Activated CD8-positive, alpha-beta T cell treated with anti-CD3 and anti-CD28 coated beads for 36 hours (primary cell): ENCODE measurements around the gene C19orf85. TPM values are rescaled to one million over a fixed set of nuclear protein-coding genes. Genes with fewer than 3 reads are reported as not detected.

Experiments
- ATAC-seq: fragments of 200-7000 bp; cut with Tn5 transposase; one replicate; pipeline ENCODE4 v1.10.0; 2021; ENCODE audit warnings: mild to moderate bottlenecking, moderate library complexity
- CTCF ChIA-PET: fragments of 350-600 bp; sonication (Branson Sonifier 250); formaldehyde crosslinking; loops from one replicate; lab custom pipeline; 2021; ENCODE audit warnings: antibody characterized with exemption; lab: Charles Lee
- POLR2A ChIA-PET: fragments of 350-600 bp; sonication (Branson Sonifier 250); formaldehyde crosslinking; loops from one replicate; lab custom pipeline; 2021; ENCODE audit warnings: antibody characterized with exemption; lab: Charles Lee
- DNase-seq: peaks from one replicate; pipeline ENCODE4 v3.0.0-alpha.2; 2020
- H3K27ac Mint-ChIP-seq: one replicate; pipeline ENCODE4 v1.8.0; 2021; ENCODE audit warnings: mild to moderate bottlenecking, mixed read lengths
- H3K27me3 Mint-ChIP-seq: one replicate; pipeline ENCODE4 v1.8.0; 2021; ENCODE audit warnings: mixed read lengths
- H3K36me3 Mint-ChIP-seq: one replicate; pipeline ENCODE4 v1.8.0; 2021; ENCODE audit warnings: low read depth, mixed read lengths
- H3K4me1 Mint-ChIP-seq: one replicate; pipeline ENCODE4 v1.8.0; 2021; ENCODE audit warnings: low read depth, mixed read lengths
- H3K4me3 Mint-ChIP-seq: one replicate; pipeline ENCODE4 v1.8.0; 2021; ENCODE audit warnings: mild to moderate bottlenecking, moderate library complexity, mixed read lengths
- H3K9me3 Mint-ChIP-seq: one replicate; pipeline ENCODE4 v1.8.0; 2021; ENCODE audit warnings: mixed read lengths
- intact Hi-C: fragments of 100-400 bp; cut with micrococcal nuclease; formaldehyde crosslinking; loops from one replicate; pipeline ENCODE4 v1.10.0; 2022
- total RNA-seq, 2 experiments: library from RNA; stranded (reverse); gene quantifications; one replicate each; pipeline ENCODE4 v1.2.3, GENCODE V29; 2021
- TF ChIP-seq, protein P1 (sequence below): fragments of 200-600 bp; IDR thresholded peaks from one replicate; pipeline ENCODE4 v1.8.0; 2022; ENCODE audit warnings: antibody characterized with exemption, mild to moderate bottlenecking

Gene C19orf85
- total RNA-seq = not detected

DNA sequence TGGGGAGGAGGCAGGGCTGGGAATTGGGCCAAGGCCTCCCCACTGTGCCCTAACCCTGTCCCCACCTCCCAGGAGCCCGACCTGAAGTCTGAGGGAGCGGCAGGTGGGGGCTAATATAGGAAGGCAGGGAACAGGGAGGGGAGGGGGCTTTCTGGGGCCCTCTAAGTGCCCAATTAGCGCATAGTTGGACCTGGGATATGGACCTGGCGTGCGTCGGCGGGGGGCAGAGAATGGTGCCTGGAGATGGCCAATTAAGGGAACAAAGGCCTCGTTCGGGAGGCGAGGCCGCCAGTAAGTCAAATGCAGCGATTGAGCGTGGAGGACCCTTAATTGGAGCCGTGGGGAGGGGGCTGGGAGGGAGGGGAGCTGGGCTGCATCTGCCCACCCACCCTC lies at the start of gene C19orf85:
Gene C19orf85, minus strand, starts transcription at position 90 of the 393 bp plus-strand sequence. CDS start 197 bp downstream, outside the sequence.
- H3K36me3 Mint-ChIP-seq = no peaks in the 10 kb centered on the region
- no peak within 1 kb of the TSS for H3K27ac Mint-ChIP-seq
- no peaks in the 10 kb centered on the region for H3K27me3 Mint-ChIP-seq
- intact Hi-C loops = loop anchor here (5.0 kb wide), 1 partner anchor 38 kb away; no protein-coding TSS in a partner anchor
- no peaks in the 10 kb centered on the region for H3K9me3 Mint-ChIP-seq
- ATAC-seq (no peak), DNase-seq (no peak)
- no peak within 1 kb of the TSS for H3K4me3 Mint-ChIP-seq
- POLR2A ChIA-PET = no interaction called here
- peaks cover 21% of the 10 kb centered on the region for H3K4me1 Mint-ChIP-seq
- CTCF ChIA-PET = interaction anchor here (2.4 kb wide), 1 partner anchor 39 kb away, joined by 11 read pairs; no protein-coding TSS in a partner anchor
- TF ChIP-seq, protein P1, sequence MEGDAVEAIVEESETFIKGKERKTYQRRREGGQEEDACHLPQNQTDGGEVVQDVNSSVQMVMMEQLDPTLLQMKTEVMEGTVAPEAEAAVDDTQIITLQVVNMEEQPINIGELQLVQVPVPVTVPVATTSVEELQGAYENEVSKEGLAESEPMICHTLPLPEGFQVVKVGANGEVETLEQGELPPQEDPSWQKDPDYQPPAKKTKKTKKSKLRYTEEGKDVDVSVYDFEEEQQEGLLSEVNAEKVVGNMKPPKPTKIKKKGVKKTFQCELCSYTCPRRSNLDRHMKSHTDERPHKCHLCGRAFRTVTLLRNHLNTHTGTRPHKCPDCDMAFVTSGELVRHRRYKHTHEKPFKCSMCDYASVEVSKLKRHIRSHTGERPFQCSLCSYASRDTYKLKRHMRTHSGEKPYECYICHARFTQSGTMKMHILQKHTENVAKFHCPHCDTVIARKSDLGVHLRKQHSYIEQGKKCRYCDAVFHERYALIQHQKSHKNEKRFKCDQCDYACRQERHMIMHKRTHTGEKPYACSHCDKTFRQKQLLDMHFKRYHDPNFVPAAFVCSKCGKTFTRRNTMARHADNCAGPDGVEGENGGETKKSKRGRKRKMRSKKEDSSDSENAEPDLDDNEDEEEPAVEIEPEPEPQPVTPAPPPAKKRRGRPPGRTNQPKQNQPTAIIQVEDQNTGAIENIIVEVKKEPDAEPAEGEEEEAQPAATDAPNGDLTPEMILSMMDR = no peak

DNA sequence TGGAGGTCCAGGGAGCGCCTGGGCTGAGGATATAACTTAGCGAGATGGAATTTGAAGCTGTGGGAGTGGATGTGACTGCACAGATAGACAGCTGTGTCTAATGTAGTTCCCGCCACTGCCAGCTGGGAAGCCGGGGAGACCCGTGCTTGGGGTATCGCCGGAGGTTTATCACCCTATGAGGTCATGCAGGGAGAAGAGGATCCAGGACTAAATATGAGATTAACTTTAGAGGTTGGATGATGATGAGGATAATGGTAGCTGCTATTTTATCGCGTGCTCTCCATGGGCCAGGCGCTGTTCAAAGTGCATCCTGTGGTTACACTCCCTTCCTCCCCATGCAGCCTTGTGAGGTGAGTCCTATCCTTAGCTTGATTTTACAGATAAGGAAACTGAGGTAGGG lies 43.6 kb upstream of the C19orf85 start:
- no peak overlapping the region for H3K27ac Mint-ChIP-seq
- H3K4me3 Mint-ChIP-seq = no peak overlapping the region
- intact Hi-C loops = no loop called here
- ChIA-PET POLR2A (no interaction called here), CTCF (interaction anchor here (1.0 to 1.5 kb wide), 2 partner anchors 40 to 98 kb away, joined by 3 to 7 read pairs; partner anchors contain the start of gene ZNF865)
- TF ChIP-seq, protein P1 = no peak
- H3K9me3 Mint-ChIP-seq = peaks cover 2% of the 10 kb centered on the region
- ATAC-seq (no peak), DNase-seq (no peak)
- peaks cover 2% of the 10 kb centered on the region for H3K36me3 Mint-ChIP-seq
- H3K4me1 Mint-ChIP-seq = peaks cover 10% of the 10 kb centered on the region
- H3K27me3 Mint-ChIP-seq = peaks cover 6% of the 10 kb centered on the region

GRCh38 chr19:55504981-55505380 lies 40.4 kb upstream of the C19orf85 start:
- ChIA-PET POLR2A (interaction anchor here (1.1 kb wide), 1 partner anchor 20 kb away, joined by 3 read pairs; the partner anchor contains the start of gene NAT14), CTCF (interaction anchor here (1.0 to 3.1 kb wide), 18 partner anchors 9 to 417 kb away, joined by 3 to 77 read pairs (median 13); partner anchors contain the start of genes C19orf85, ISOC2, NAT14 and SSC5D)
- intact Hi-C loops = loop anchor here (5.0 kb wide), 1 partner anchor 38 kb away; no protein-coding TSS in a partner anchor
- ATAC-seq (no peak), DNase-seq (no peak)
- TF ChIP-seq, protein P1 = no peak
- Mint-ChIP-seq H3K4me1 (peaks cover 23% of the 10 kb centered on the region), H3K27me3 (peaks cover 6% of the 10 kb centered on the region), H3K36me3 (peaks cover 2% of the 10 kb centered on the region), H3K9me3 (peaks cover 3% of the 10 kb centered on the region), H3K27ac (no peak overlapping the region), H3K4me3 (no peak overlapping the region)

DNA sequence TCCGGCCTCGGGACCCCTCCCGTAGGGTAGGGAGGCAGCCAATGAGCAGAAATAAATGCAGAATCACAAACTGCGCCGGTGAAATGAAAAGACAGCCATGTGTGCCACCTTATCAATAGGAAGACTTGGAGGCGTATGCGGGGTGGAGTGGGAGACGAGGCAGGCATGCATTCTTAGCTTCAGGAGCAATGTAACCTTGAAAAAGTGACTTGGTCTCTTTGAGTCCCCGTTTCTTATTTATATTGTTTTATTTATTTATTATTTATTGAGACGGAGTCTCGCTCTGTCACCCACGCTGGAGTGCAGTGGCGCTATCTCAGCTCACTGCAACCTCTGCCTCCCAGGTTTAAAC lies 39.7 kb upstream of the C19orf85 start:
- CTCF ChIA-PET = interaction anchor here (0.7 to 3.1 kb wide), 47 partner anchors 10 to 623 kb away, joined by 3 to 77 read pairs (median 6); partner anchors contain the start of genes C19orf85, FIZ1, ISOC2 and NAT14
- peaks cover 5% of the 10 kb centered on the region for H3K27me3 Mint-ChIP-seq

More for the DNA sequence above, 39.7 kb upstream of the C19orf85 start:
- intact Hi-C loops = loop anchor here (5.0 kb wide), 1 partner anchor 37 kb away; no protein-coding TSS in a partner anchor
- POLR2A ChIA-PET = interaction anchor here (1.0 to 1.4 kb wide), 5 partner anchors 30 to 132 kb away, joined by 3 to 4 read pairs (median 3); no protein-coding TSS in a partner anchor
- H3K27ac Mint-ChIP-seq = no peak overlapping the region
- DNase-seq (no peak), ATAC-seq (no peak)
- peaks cover 2% of the 10 kb centered on the region for H3K36me3 Mint-ChIP-seq
- H3K4me3 Mint-ChIP-seq = peak overlapping the region; percentile 70
- TF ChIP-seq, protein P1 = no peak
- H3K4me1 Mint-ChIP-seq = peaks cover 23% of the 10 kb centered on the region
- peaks cover 3% of the 10 kb centered on the region for H3K9me3 Mint-ChIP-seq
